ENCODE results near the gene GOLGA6L10.
"Not testable (repeated sequence)": the region's sequence is repeated elsewhere in the genome, so short reads cannot be mapped to it uniquely, and the experiment has no call there.

Gene GOLGA6L10

DNA sequence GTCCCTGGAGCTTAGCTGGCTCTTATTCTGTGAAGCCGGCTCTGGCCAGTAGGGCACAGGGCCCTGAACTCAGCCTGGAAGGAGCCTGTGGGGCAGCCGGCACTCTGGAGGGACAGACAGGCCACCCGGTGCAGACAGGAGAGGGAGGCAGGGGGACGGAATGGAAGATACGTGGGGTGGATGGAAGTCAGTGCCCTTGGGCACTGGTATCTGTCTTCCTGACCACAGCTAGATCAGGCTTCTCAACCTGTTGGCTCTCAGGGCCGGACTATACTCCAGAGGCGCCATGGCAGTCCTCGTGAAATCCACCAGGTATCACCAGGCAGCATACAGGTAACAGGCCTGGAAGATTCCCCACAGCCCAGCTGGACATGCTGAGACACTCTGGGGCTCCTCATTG is 10.7 kb downstream of the GOLGA6L10 start:
- DNase-seq, result not testable (repeated sequence)

DNA sequence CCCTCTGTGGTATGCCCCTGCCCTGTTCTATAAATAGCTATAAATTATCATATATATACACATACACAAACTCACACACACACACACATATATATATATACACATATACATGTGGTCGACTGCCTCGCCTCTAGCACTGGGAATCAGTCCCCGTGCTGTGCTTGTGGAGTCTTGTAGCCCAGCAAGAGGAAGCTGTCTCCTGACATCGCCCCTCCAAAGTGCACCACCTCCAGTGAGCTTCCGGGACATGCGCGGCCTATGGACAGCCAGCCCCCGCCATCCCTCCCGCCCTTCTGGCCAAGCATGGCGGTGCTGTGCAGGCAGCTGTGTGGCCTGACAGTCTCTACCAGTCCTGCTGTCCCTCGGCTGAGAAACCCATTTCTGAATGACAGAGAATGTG is 11.2 kb downstream of the GOLGA6L10 start:
- not testable (repeated sequence) for DNase-seq

DNA sequence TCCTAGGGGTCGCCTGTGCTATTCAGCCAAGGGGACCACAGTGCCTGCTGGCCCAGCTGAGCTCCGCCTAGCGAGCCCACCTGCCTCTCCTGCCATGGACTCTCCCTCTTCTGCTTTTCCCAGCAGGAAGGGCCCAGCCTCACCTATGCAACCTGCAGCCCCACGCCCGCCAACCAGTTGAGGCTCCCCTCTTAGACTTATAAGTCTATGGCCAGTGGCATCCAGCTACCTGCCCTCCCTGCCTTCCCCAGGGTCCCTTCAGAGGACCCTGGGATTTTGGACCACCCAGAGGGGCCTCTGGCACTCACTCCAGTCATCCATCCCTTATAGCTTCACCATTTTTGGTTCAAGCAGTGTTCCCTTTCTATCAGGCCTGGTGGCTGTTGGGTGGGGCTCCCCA is 12.2 kb downstream of the GOLGA6L10 start:
- not testable (repeated sequence) for DNase-seq

DNA sequence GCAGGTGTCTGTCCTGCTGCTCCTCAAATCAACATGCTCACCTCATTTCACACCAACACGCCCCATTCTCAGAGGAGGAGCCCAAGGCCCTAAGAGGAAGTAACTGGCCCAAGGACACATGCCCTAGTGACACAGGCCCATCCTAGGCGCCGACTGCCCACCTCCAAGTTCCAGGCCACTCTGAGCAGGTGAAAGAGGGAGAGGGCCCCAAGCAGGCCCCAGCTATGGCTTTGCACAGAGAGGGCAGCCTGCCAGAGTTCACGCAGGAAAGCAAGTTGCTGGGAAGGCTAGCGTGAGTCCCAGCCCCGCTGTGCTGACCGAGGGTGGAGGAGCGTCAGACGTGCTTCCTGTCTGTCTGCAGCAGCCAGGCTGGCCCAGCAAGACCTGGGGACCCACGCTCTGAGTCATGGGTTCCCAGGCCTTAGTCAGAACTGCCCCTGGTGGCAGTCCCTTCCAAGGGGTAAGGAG is 13.1 kb downstream of the GOLGA6L10 start:
- DNase-seq, result not testable (repeated sequence)

DNA sequence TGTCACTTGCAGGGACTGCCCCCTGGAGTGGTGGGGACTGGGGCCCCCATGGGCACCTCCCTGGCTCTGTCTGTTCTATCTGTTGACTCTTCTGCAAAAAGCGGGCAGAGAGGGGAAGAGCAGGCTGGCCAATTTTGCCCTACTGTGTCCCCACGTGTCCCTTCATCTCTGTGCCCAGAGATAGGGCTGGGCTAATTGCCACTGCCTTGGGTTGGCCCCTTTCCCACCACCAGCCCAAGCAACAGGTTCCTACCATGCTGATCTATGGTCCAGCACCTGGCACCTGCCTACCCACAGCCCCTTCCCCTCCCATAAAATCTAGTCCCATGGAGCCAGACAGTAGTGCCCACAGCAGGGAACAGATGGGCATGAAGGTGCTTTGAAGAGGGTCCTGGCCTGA is 14.3 kb downstream of the GOLGA6L10 start:
- DNase-seq, result not testable (repeated sequence)

- DNase-seq, result not testable (repeated sequence)
Measured at GRCh38 chr15:82334554-82334932, 14.7 kb downstream of the GOLGA6L10 start.

- DNase-seq, result not testable (repeated sequence)
Measured at GRCh38 chr15:82333603-82334553, 15.4 kb downstream of the GOLGA6L10 start.

GRCh38 chr15:82332711-82333602 is 16.3 kb downstream of the GOLGA6L10 start:
- DNase-seq, result not testable (repeated sequence)

DNA sequence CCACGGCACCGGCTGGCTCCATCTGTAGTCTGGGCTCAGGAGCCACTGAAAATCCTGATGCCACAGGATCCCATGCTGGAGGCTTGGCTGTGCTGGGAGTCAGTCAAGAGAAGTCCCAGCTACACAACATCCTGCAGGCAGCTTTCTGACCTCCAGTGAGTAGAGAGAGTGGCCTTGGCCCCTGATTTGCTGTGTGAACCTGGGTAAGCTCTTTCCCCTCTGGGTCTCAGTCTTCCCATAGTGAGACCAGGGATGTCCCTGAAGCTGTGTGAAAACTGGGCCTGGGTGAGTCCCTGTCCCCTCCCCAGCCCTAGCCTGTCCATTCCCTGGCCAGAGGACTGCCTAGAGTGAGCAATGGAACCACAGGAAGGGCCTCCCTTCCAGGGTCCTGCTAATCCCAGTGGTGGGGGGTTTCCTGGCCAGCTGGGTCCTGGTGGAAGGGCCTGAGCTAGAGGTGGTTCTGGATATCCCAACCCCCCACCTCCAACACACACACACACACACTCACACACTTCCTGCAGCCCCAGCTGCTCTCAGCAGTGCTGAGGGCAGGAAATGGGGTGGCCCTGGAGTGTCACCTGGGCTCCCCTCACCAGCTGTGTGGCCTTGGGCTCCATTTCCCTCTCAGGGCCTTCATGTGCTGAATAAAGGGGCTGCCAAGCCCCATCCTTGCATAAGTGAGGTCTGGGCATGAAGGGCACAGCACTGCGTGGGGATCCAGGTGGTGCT is 17.5 kb downstream of the GOLGA6L10 start:
- not testable (repeated sequence) for DNase-seq

DNA sequence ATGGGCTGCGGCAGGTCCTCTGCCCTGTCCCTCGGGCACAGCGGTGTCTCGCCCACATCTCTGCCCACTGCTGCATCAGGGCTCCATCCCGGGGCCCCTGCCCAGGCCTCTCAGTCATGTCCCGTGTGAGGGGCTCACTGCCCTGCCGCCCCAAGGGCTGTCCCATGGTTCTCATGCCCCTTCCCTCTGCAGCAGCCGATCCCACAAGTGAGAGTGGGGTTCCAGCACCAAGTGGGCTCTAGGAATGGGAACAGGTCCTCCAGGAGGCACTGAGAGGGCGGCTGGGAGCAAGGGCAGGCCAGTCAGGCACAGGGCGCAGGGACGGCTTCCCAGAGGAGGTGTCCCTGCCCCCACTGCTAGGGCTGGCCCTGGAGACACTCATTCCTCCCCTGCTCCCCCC is 18.4 kb downstream of the GOLGA6L10 start:
- not testable (repeated sequence) for DNase-seq

GRCh38 chr15:82329039-82329438 is 20.2 kb downstream of the GOLGA6L10 start:
- DNase-seq, result not testable (repeated sequence)

DNA sequence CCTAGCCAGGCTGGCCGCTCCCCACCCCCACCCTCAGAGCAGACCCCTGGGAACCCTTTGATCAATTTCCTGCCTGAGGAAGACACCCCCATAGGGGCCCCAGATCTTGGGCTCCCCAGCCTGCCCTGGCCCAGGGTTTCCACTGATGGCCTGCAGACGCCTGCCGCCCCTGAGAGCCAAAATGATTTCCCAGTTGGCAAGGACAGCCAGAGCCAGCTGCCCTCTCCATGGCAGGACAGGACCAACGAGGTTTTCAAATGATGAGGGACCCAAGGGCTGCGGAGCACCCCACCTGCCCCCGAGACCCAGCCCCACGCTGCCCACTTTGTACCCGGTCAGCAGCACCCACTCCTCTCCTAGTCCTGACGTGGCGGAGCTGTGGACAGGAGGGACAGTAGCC is 21.9 kb downstream of the GOLGA6L10 start:
- not testable (repeated sequence) for DNase-seq

DNA sequence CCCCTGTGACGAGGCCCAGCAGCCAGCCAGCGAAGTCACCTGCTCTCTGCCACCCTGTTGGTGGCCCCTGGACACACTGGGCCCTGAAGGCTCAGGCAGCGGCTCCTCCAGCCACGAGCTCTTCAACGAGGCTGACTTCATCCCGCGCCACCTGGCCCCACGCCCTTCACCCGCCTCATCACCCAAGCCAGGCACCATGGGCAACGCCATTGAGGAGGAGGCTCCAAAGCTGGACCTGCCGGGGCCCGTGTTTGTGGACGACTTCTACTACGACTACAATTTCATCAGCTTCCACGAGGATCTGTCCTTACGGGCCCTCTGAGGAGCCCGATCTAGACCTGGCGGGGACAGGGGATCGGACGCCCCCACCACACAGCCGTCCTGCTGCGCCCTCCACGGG is 22.4 kb downstream of the GOLGA6L10 start:
- DNase-seq, result not testable (repeated sequence)

GRCh38 chr15:82325646-82326045 is 23.6 kb downstream of the GOLGA6L10 start:
- DNase-seq, result not testable (repeated sequence)

GRCh38 chr15:82324831-82325230 is 24.4 kb downstream of the GOLGA6L10 start:
- not testable (repeated sequence) for DNase-seq

DNA sequence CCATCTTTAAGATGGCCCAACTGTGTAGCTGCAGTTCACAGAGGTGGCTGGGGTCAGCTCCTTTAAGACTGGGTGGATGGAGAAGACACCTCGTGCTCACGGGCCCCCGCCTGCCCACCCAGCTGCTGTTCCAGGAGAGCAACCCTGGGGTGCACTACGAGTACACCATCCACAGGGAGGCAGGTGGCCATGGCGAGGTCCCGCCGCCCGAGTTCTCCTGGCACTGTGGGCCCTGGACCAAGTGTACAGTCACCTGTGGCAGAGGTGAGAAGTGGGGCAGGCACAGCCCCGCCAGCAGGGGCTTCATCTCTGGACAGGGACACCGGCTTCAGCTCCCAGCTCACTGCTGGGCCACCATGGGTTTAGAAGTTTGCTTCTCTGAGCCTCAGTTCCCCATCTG is 26.8 kb downstream of the GOLGA6L10 start:
- DNase-seq, result not testable (repeated sequence)

DNA sequence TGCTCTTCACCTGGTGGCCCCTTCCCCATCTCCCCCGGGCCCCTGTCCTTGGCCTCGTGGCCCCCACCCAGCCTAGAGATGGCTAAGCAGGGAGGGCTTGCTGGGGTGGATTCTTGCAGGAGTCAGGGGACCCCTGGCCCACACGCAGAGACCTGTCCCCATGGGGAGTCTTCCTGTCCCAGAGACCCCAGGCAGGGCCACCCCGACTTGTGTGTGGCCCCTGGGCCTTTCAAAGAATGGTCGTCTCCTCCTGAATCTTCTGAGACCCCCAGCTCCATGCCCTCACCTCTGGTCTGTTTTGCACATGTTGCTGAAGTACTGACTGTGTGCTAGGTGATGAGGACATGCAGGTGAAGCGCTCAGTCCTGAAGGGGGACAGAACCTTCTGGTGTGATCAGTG is 28.4 kb downstream of the GOLGA6L10 start:
- not testable (repeated sequence) for DNase-seq

GRCh38 chr15:82319522-82320278 is 29.6 kb downstream of the GOLGA6L10 start:
- DNase-seq, result not testable (repeated sequence)

GRCh38 chr15:82318281-82318680 is 31.0 kb downstream of the GOLGA6L10 start:
- not testable (repeated sequence) for DNase-seq

GRCh38 chr15:82317516-82317915 is 31.8 kb downstream of the GOLGA6L10 start:
- not testable (repeated sequence) for DNase-seq

- DNase-seq, result no peak
Measured at GRCh38 chr15:82317091-82317489, 32.2 kb downstream of the GOLGA6L10 start.
